ENCODE results near the gene TMA16.
A peak's percentile ranks its signal among the peaks of the same experiment; 100 is the strongest.

The TMA16 gene

DNA sequence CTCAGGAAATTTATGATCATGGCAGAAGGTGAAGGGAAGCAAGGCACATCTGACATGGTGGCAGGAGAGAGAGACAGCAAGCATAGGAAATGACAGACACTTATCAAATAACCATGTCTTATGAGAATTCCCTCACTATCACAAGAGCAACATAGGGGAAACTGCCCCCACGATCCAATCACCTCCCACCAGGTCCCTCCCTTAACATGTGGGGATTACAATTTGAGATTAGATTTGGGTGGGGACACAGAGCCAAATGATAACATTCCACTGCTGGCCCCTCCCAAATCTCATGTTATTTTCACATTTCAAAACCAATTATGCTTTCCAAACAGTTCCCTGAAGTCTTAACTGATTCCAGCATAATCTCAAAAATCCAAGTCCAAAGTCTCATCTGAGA lies 8.2 kb upstream of the TMA16 start:
- no peak for DNase-seq (ENCODE audit: low read depth)
- TF ChIP-seq CTCF (conservative IDR thresholded peaks at IDR 0.05; ENCODE audit: low read length): no peak
- no peak overlapping the region for H3K4me3 ChIP-seq (ENCODE audit: low read length)

DNA sequence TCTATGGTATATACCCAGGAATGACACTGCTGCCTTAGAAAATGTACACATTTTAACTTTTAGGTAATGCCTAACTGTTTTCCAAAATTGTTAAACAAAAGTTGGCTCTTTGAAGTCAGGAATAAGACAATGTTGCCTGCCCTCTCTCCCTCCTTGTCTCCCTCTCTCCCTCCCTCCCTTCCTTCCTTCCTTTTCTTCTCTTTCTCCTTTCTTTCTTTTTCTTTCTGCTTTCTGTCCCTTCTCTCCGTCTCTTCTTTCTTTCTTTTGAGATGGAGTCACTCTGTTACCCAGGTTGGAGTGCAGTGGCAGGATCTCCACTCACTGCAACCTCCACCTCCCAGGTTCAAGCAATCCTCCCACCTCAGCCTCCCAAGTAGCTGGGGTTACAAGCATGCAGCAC lies 4.6 kb upstream of the TMA16 start:
- DNase-seq (ENCODE audit: low read depth): no peak
- H3K4me3 ChIP-seq (ENCODE audit: low read length): no peak overlapping the region
- TF ChIP-seq CTCF (conservative IDR thresholded peaks at IDR 0.05; ENCODE audit: low read length): no peak

DNA sequence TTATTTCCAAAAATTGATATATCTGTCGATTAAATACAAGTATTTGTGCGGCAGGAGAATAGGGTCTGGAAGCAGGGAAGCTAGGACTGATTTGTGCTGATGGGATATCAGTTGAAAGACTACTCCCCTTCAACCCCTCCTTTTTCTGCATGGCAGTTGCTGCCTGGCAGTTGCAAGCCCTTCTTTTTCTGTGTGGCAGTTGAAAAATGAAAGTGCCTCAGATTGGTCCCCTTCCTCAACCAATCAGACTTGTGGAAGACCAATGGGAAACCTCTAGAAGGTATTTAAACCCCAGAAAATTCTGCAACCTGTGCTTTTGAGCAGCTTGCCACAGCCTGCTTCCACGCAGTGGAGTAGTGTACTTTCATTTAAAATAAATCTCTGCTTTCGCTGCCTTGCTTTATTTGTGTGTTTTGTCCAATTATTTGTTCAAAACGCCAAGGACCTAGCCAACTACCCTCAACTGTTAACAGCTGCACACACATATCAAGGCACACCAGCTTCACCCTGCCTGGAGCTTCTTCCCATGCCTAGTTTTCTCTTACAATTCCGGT lies 1.5 kb upstream of the TMA16 start:
- DNase-seq (ENCODE audit: low read depth): no peak
- TF ChIP-seq CTCF (conservative IDR thresholded peaks at IDR 0.05; ENCODE audit: low read length): no peak
- H3K4me3 ChIP-seq (ENCODE audit: low read length): no peak overlapping the region

- H3K4me3 ChIP-seq (ENCODE audit: low read length): peak overlapping the region; percentile 93
- DNase-seq (ENCODE audit: low read depth): no peak
- no peak for TF ChIP-seq CTCF (conservative IDR thresholded peaks at IDR 0.05; ENCODE audit: low read length)
Measured at GRCh38 chr4:163493643-163494359, 689 bp upstream of the TMA16 start.

DNA sequence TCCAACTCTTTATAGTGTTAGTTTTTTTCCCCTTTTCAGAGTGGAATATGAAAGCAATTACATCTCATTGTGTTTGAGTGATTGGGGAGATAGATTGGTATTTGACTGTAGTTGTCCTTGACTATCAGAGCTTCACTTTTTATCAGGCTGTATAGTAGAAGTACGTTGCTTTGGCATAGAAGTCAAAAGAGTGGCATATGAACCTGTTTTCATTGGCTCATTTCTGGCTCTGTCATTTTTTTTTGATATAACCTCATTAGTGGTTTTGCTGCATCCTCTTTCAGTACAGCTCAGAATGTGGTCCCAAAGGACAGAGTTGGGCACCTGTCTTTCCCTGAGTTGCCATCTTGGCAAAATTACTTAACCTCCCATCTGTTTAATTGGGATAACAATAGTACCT lies 1.4 kb downstream of the TMA16 start:
- H3K4me3 ChIP-seq (ENCODE audit: low read length): peak overlapping the region; percentile 93
- no peak for DNase-seq (ENCODE audit: low read depth)
- no peak for TF ChIP-seq CTCF (conservative IDR thresholded peaks at IDR 0.05; ENCODE audit: low read length)

GRCh38 chr4:163500586-163500985 lies 6.1 kb downstream of the TMA16 start:
- TF ChIP-seq CTCF (conservative IDR thresholded peaks at IDR 0.05; ENCODE audit: low read length): no peak
- DNase-seq (ENCODE audit: low read depth): no peak
- H3K4me3 ChIP-seq (ENCODE audit: low read length): no peak overlapping the region

GRCh38 chr4:163505374-163505773 lies 10.9 kb downstream of the TMA16 start:
- no peak overlapping the region for H3K4me3 ChIP-seq (ENCODE audit: low read length)
- TF ChIP-seq CTCF (conservative IDR thresholded peaks at IDR 0.05; ENCODE audit: low read length): no peak
- DNase-seq (ENCODE audit: low read depth): peak; percentile 8

Measured in AG10803 (cell line).